ENCODE results near the gene TSPAN5.
A peak's percentile ranks its signal among the peaks of the same experiment; 100 is the strongest.

Gene TSPAN5

GRCh38 chr4:98673288-98673644, 14.9 kb upstream of the TSPAN5 start:
- ChIA-PET POLR2A (no interaction called here), CTCF (no interaction called here)
- H3K36me3 ChIP-seq (ENCODE audit: control insufficient read depth in 2 of 2, insufficient read depth in 1 of 2, low read length in 2 of 2) = no peaks in the 10 kb centered on the region
- H3K9me3 ChIP-seq (ENCODE audit: control insufficient read depth, insufficient read depth, low read depth, low read length) = no peaks in the 10 kb centered on the region
- peaks cover 5% of the 10 kb centered on the region for H3K4me1 ChIP-seq (ENCODE audit: control insufficient read depth, insufficient read depth, low read length)
- TF ChIP-seq ZNF510 (tag by site-specific recombination; IDR thresholded peaks at IDR 0.05; ENCODE audit: insufficient replicate concordance) = no peak
- no peak for TF ChIP-seq REST (tag by site-specific recombination; IDR thresholded peaks at IDR 0.05)
- no peak for TF ChIP-seq SETDB1 (IDR thresholded peaks at IDR 0.05; ENCODE audit: insufficient read length, low read length)
- no peak for TF ChIP-seq ZBTB48 (tag by site-specific recombination; IDR thresholded peaks at IDR 0.05)
- H3K4me3 ChIP-seq (ENCODE audit: low read depth, low read length) = no peak overlapping the region
- no peak overlapping the region; the same call in 1 of the 2 replicates for H3K27ac ChIP-seq (ENCODE audit: extremely low read depth, low read depth, low read length)

- Histone ChIP-seq H3K36me3 (ENCODE audit: control insufficient read depth in 2 of 2, insufficient read depth in 1 of 2, low read length in 2 of 2) (no peaks in the 10 kb centered on the region), H3K27ac (ENCODE audit: extremely low read depth, low read depth, low read length) (no peak overlapping the region; the same call in 1 of the 2 replicates), H3K4me1 (ENCODE audit: control insufficient read depth, insufficient read depth, low read length) (peaks cover 5% of the 10 kb centered on the region), H3K9me3 (ENCODE audit: control insufficient read depth, insufficient read depth, low read depth, low read length) (no peaks in the 10 kb centered on the region), H3K4me3 (ENCODE audit: low read depth, low read length) (no peak overlapping the region)
- ChIA-PET CTCF (no interaction called here), POLR2A (no interaction called here)
- TF ChIP-seq WT1 (tag by site-specific recombination; IDR thresholded peaks at IDR 0.05) (0 out of 2 replicates have a peak, but pooled peaks have one; percentile 20), ZBTB21 (tag by site-specific recombination; IDR thresholded peaks at IDR 0.05) (no peak), ZBTB49 (tag by site-specific recombination; IDR thresholded peaks at IDR 0.05; ENCODE audit: low read depth) (no peak), ZNF785 (tag by site-specific recombination; IDR thresholded peaks at IDR 0.05) (no peak), ZBTB8A (tag by site-specific recombination; IDR thresholded peaks at IDR 0.05) (no peak), KLF1 (tag by site-specific recombination; IDR thresholded peaks at IDR 0.05) (no peak), SCRT1 (tag by site-specific recombination; IDR thresholded peaks at IDR 0.05; ENCODE audit: borderline replicate concordance) (no peak), TRIM28 (IDR thresholded peaks at IDR 0.05; ENCODE audit: borderline replicate concordance, low read length) (peak; percentile 73; the same call in 1 of the 2 replicates), FEZF1 (tag by site-specific recombination; IDR thresholded peaks at IDR 0.05) (peak; percentile 93), ZNF521 (tag by site-specific recombination; IDR thresholded peaks at IDR 0.05) (no peak), ZNF174 (tag by site-specific recombination; IDR thresholded peaks at IDR 0.05) (no peak), ZBTB6 (tag by site-specific recombination; IDR thresholded peaks at IDR 0.05) (no peak), OSR2 (tag by site-specific recombination; IDR thresholded peaks at IDR 0.05) (peak; percentile 84), ZNF843 (tag by site-specific recombination; IDR thresholded peaks at IDR 0.05) (peak; percentile 78), ZNF660 (tag by site-specific recombination; IDR thresholded peaks at IDR 0.05) (no peak), ZNF394 (tag by site-specific recombination; IDR thresholded peaks at IDR 0.05; ENCODE audit: borderline replicate concordance) (no peak), RBAK (tag by site-specific recombination; IDR thresholded peaks at IDR 0.05) (no peak), ZNF175 (tag by site-specific recombination; IDR thresholded peaks at IDR 0.05) (no peak)
- TF ChIP-seq, protein P1, sequence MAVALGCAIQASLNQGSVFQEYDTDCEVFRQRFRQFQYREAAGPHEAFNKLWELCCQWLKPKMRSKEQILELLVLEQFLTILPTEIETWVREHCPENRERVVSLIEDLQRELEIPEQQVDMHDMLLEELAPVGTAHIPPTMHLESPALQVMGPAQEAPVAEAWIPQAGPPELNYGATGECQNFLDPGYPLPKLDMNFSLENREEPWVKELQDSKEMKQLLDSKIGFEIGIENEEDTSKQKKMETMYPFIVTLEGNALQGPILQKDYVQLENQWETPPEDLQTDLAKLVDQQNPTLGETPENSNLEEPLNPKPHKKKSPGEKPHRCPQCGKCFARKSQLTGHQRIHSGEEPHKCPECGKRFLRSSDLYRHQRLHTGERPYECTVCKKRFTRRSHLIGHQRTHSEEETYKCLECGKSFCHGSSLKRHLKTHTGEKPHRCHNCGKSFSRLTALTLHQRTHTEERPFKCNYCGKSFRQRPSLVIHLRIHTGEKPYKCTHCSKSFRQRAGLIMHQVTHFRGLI (tag by site-specific recombination; IDR thresholded peaks at IDR 0.05) = no peak
- TF ChIP-seq, protein P2, sequence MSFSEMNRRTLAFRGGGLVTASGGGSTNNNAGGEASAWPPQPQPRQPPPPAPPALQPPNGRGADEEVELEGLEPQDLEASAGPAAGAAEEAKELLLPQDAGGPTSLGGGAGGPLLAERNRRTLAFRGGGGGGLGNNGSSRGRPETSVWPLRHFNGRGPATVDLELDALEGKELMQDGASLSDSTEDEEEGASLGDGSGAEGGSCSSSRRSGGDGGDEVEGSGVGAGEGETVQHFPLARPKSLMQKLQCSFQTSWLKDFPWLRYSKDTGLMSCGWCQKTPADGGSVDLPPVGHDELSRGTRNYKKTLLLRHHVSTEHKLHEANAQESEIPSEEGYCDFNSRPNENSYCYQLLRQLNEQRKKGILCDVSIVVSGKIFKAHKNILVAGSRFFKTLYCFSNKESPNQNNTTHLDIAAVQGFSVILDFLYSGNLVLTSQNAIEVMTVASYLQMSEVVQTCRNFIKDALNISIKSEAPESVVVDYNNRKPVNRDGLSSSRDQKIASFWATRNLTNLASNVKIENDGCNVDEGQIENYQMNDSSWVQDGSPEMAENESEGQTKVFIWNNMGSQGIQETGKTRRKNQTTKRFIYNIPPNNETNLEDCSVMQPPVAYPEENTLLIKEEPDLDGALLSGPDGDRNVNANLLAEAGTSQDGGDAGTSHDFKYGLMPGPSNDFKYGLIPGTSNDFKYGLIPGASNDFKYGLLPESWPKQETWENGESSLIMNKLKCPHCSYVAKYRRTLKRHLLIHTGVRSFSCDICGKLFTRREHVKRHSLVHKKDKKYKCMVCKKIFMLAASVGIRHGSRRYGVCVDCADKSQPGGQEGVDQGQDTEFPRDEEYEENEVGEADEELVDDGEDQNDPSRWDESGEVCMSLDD (tag by site-specific recombination; IDR thresholded peaks at IDR 0.05) = no peak
These were observed 14.3 kb upstream of the TSPAN5 start for GRCh38 chr4:98672583-98673287.

Measured in HEK293 (cell line).